Osteoblast (primary cell): ENCODE data around the gene CLCN1. TPM values are rescaled to one million over a fixed set of nuclear protein-coding genes. Genes with fewer than 3 reads are reported as not detected.

Experiments used
- DNase-seq: peaks from one replicate; pipeline ENCODE4 v3.0.0; 2011; ENCODE audit warnings: low spot score, mixed read lengths; ENCODE audit not compliant: insufficient read length; ENCODE audit errors: missing footprints
- H2AFZ ChIP-seq: 2 replicates; pipeline ENCODE4 v1.6.0; 2011; ENCODE audit warnings: mild to moderate bottlenecking, low read length
- H3K27ac ChIP-seq: 2 replicates; pipeline ENCODE4 v1.5.1; 2011; ENCODE audit warnings: mild to moderate bottlenecking, low read depth, low read length, moderate library complexity
- H3K27me3 ChIP-seq: 2 replicates; pipeline ENCODE4 v1.6.0; 2012; ENCODE audit warnings: mild to moderate bottlenecking, control low read depth, inconsistent platforms, low read length, moderate library complexity; ENCODE audit not compliant: insufficient read depth
- H3K36me3 ChIP-seq: 2 replicates; pipeline ENCODE4 v1.5.1; 2011; ENCODE audit warnings: mild to moderate bottlenecking, low read length, control low read depth, moderate library complexity; ENCODE audit not compliant: insufficient read depth
- H3K4me1 ChIP-seq: 2 replicates; pipeline ENCODE4 v1.5.1; 2011; ENCODE audit warnings: mild to moderate bottlenecking, low read length, control low read depth, moderate library complexity; ENCODE audit not compliant: insufficient read depth
- H3K4me2 ChIP-seq: 2 replicates; pipeline ENCODE4 v1.6.0; 2011; ENCODE audit warnings: mild to moderate bottlenecking, low read length; ENCODE audit not compliant: insufficient read depth
- H3K4me3 ChIP-seq: fragments of 200-600 bp; sonication (generic); 3 replicates; pipeline ENCODE4 v1.5.1; 2012; ENCODE audit warnings: mild to moderate bottlenecking, low read length, inconsistent platforms; ENCODE audit not compliant: insufficient read depth
- H3K79me2 ChIP-seq: 2 replicates; pipeline ENCODE4 v1.6.0; 2012; ENCODE audit warnings: mild to moderate bottlenecking, low read length, control low read depth, inconsistent platforms; ENCODE audit not compliant: insufficient read depth
- H3K9me3 ChIP-seq: 2 replicates; pipeline ENCODE4 v1.5.1; 2011; ENCODE audit warnings: low read depth, low read length, control low read depth
- H4K20me1 ChIP-seq: 2 replicates; pipeline ENCODE4 v1.6.0; 2012; ENCODE audit warnings: mild to moderate bottlenecking, low read length, control low read depth; ENCODE audit not compliant: insufficient read depth
- small RNA-seq: library from RNA; depleted of rRNA; stranded (forward); fragments of <200 nt; gene quantifications from one replicate; pipeline ENCODE3, GENCODE V24; 2012
- total RNA-seq: library from RNA; depleted of rRNA; stranded (reverse); fragments of >200 nt; gene quantifications from 2 replicates; pipeline ENCODE4 v1.2.3, GENCODE V29; 2012
- TF ChIP-seq, protein P1 (sequence below): IDR thresholded peaks from 2 replicates; pipeline ENCODE4 v1.5.1; 2011; ENCODE audit warnings: mild to moderate bottlenecking, low read depth, low read length, moderate library complexity; ENCODE audit errors: extremely low read depth

Gene CLCN1
- total RNA-seq, 1 donor: under 0.01 TPM

DNA sequence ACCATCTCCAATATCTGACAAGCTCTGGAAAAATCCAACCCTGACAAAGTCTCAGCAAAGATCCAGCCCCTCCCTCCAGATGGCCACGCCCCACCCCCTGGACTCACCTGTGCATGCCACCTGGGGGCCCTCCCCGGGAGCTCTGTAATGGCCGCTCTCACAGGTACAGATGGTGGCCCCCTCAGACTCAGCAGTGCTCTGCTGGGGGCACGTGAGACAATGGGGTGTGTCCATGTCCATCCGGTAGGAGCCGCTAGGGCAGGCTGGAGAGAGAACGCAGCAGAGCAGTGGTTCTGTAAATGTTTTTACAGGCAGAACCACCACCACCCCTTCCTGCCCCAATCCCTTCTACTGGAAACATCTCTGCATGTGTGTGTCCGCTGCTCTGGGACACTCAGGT, 83.2 kb downstream of the CLCN1 start:
- Histone ChIP-seq H3K79me2 (no peaks in the 10 kb centered on the region), H4K20me1 (no peaks in the 10 kb centered on the region), H3K36me3 (no peaks in the 10 kb centered on the region), H3K4me1 (no peaks in the 10 kb centered on the region), H3K27me3 (peaks cover 3% of the 10 kb centered on the region), H3K27ac (no peak overlapping the region), H2AFZ (no peak overlapping the region), H3K9me3 (no peaks in the 10 kb centered on the region), H3K4me2 (no peak overlapping the region), H3K4me3 (no peak overlapping the region)
- TF ChIP-seq, protein P1, sequence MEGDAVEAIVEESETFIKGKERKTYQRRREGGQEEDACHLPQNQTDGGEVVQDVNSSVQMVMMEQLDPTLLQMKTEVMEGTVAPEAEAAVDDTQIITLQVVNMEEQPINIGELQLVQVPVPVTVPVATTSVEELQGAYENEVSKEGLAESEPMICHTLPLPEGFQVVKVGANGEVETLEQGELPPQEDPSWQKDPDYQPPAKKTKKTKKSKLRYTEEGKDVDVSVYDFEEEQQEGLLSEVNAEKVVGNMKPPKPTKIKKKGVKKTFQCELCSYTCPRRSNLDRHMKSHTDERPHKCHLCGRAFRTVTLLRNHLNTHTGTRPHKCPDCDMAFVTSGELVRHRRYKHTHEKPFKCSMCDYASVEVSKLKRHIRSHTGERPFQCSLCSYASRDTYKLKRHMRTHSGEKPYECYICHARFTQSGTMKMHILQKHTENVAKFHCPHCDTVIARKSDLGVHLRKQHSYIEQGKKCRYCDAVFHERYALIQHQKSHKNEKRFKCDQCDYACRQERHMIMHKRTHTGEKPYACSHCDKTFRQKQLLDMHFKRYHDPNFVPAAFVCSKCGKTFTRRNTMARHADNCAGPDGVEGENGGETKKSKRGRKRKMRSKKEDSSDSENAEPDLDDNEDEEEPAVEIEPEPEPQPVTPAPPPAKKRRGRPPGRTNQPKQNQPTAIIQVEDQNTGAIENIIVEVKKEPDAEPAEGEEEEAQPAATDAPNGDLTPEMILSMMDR: no peak
- no peak for DNase-seq

GRCh38 chr7:143399642-143400041, 83.7 kb downstream of the CLCN1 start:
- no peak for DNase-seq
- Histone ChIP-seq H3K4me3 (no peak overlapping the region), H3K4me1 (no peaks in the 10 kb centered on the region), H3K27me3 (peaks cover 3% of the 10 kb centered on the region), H2AFZ (no peak overlapping the region), H3K4me2 (no peak overlapping the region), H3K36me3 (no peaks in the 10 kb centered on the region), H3K79me2 (no peaks in the 10 kb centered on the region), H4K20me1 (no peaks in the 10 kb centered on the region), H3K27ac (no peak overlapping the region), H3K9me3 (no peaks in the 10 kb centered on the region)
- TF ChIP-seq, protein P1: no peak

- Histone ChIP-seq H3K4me3 (no peak overlapping the region), H3K9me3 (no peaks in the 10 kb centered on the region), H4K20me1 (no peaks in the 10 kb centered on the region), H3K27me3 (peaks cover 3% of the 10 kb centered on the region), H2AFZ (no peak overlapping the region), H3K4me1 (no peaks in the 10 kb centered on the region), H3K4me2 (no peak overlapping the region), H3K27ac (no peak overlapping the region), H3K36me3 (no peaks in the 10 kb centered on the region), H3K79me2 (no peaks in the 10 kb centered on the region)
- DNase-seq: no peak
- TF ChIP-seq, protein P1: no peak
These were observed 85.4 kb downstream of the CLCN1 start for GRCh38 chr7:143401265-143401664.

Small RNA genes within 50 kb of the gene (small RNA-seq; reads per million reads assigned to genes)
- gene MIR6892 (not detected), gene RN7SL481P (not detected), gene RN7SL535P (not detected)

Other genes starting within 250 kb of the CLCN1 start
- gene PIP, start 184.0 kb upstream of the CLCN1 start, total RNA-seq: not detected in 2 replicates
- gene TAS2R39, start 132.7 kb upstream of the CLCN1 start, total RNA-seq: not detected in 2 replicates
- gene TAS2R40, start 94.1 kb upstream of the CLCN1 start, total RNA-seq: not detected in 2 replicates
- 91.3 and 99.9 TPM in 2 replicates for gene GSTK1, start 52.7 kb upstream of the CLCN1 start, total RNA-seq
- not detected in 2 replicates for gene TMEM139, start 31.2 kb upstream of the CLCN1 start, total RNA-seq
- gene CASP2, start 27.8 kb upstream of the CLCN1 start, total RNA-seq: 7.6 and 10.9 TPM in 2 replicates
- gene FAM131B, start 46.6 kb downstream of the CLCN1 start, total RNA-seq: 1.2 and 1.4 TPM in 2 replicates
- 38.9 and 47.4 TPM in 2 replicates for gene ZYX, start 65.2 kb downstream of the CLCN1 start, total RNA-seq
- gene EPHA1, start 92.7 kb downstream of the CLCN1 start, total RNA-seq: not detected in 2 replicates
- not detected in 2 replicates for gene TAS2R60, start 127.3 kb downstream of the CLCN1 start, total RNA-seq
- gene TAS2R41, start 161.8 kb downstream of the CLCN1 start, total RNA-seq: not detected in 2 replicates